HEK293 (cell line): Measurements from ENCODE around the gene ARL15.

Experiments used
- CTCF ChIA-PET: fragments of 350-600 bp; formaldehyde crosslinking; extraction: SDS; loops from one replicate; lab custom pipeline; 2021; ENCODE audit warnings: antibody characterized with exemption; lab: Yijun Ruan, JAX
- POLR2A ChIA-PET: fragments of 300-600 bp; formaldehyde crosslinking; extraction: SDS; loops from one replicate; lab custom pipeline; 2020; ENCODE audit warnings: antibody characterized with exemption, inconsistent platforms; lab: Yijun Ruan, JAX
- H3K27ac ChIP-seq: fragments of 200-500 bp; sonication (Bioruptor generic); 2 replicates; pipeline ENCODE4 v1.5.1; 2014; ENCODE audit warnings: low read depth, low read length, control low read depth, inconsistent platforms; ENCODE audit errors: extremely low read depth
- H3K36me3 ChIP-seq, 2 experiments: fragments of 200-500 bp in 1 of 2; sonication (Bioruptor generic) in 1 of 2; 1 replicate in 1 of 2; 2 replicates in 1 of 2; pipeline ENCODE4 v1.5.1; 2014 to 2017; ENCODE audit warnings: inconsistent platforms in 2 of 2, low read length in 2 of 2; ENCODE audit not compliant: control insufficient read depth in 2 of 2, insufficient read depth in 1 of 2
- H3K4me1 ChIP-seq: fragments of 200-500 bp; sonication (Bioruptor generic); 2 replicates; pipeline ENCODE4 v1.5.1; 2014; ENCODE audit warnings: mild to moderate bottlenecking, low read length, inconsistent platforms; ENCODE audit not compliant: control insufficient read depth, insufficient read depth
- H3K4me3 ChIP-seq: 2 replicates; pipeline ENCODE4 v1.5.1; 2011; ENCODE audit warnings: low read depth, mild to moderate bottlenecking, control low read depth, low read length, moderate library complexity
- H3K9me3 ChIP-seq: fragments of 200-500 bp; sonication (Bioruptor generic); 2 replicates; pipeline ENCODE4 v1.5.1; 2014; ENCODE audit warnings: low read depth, low read length, inconsistent platforms; ENCODE audit not compliant: control insufficient read depth, insufficient read depth
- GLI4 ChIP-seq: fragments of 450-650 bp; formaldehyde crosslinking; IDR thresholded peaks from 2 replicates; pipeline ENCODE4 v1.5.1; 2016; ENCODE audit warnings: missing biosample characterization, missing genetic modification characterization
- IKZF3 ChIP-seq: fragments of 450-650 bp; IDR thresholded peaks from 2 replicates; pipeline ENCODE4 v1.5.0; 2018; ENCODE audit warnings: missing biosample characterization, mild to moderate bottlenecking, missing genetic modification characterization, moderate library complexity
- MZF1 ChIP-seq: fragments of 450-650 bp; formaldehyde crosslinking; IDR thresholded peaks from 2 replicates; pipeline ENCODE4 v1.5.1; 2017; ENCODE audit warnings: missing biosample characterization, missing genetic modification characterization, borderline replicate concordance
- OSR2 ChIP-seq: fragments of 450-650 bp; formaldehyde crosslinking; IDR thresholded peaks from 2 replicates; pipeline ENCODE4 v1.5.1; 2016; ENCODE audit warnings: missing biosample characterization, missing genetic modification characterization
- OVOL3 ChIP-seq: fragments of 450-650 bp; formaldehyde crosslinking; IDR thresholded peaks from 2 replicates; pipeline ENCODE4 v1.5.1; 2016; ENCODE audit warnings: missing biosample characterization, missing genetic modification characterization
- YY1 ChIP-seq: fragments of 450-650 bp; formaldehyde crosslinking; IDR thresholded peaks from 2 replicates; pipeline ENCODE4 v1.5.1; 2018; ENCODE audit warnings: missing biosample characterization, missing genetic modification characterization
- ZNF10 ChIP-seq: fragments of 450-650 bp; formaldehyde crosslinking; IDR thresholded peaks from 2 replicates; pipeline ENCODE4 v1.5.1; 2017; ENCODE audit warnings: missing biosample characterization, missing genetic modification characterization
- ZNF112 ChIP-seq: fragments of 450-650 bp; formaldehyde crosslinking; IDR thresholded peaks from 2 replicates; pipeline ENCODE4 v1.5.0; 2017; ENCODE audit warnings: missing biosample characterization, missing genetic modification characterization
- ZNF202 ChIP-seq: fragments of 450-650 bp; formaldehyde crosslinking; IDR thresholded peaks from 2 replicates; pipeline ENCODE4 v1.5.1; 2016; ENCODE audit warnings: missing biosample characterization, missing genetic modification characterization, borderline replicate concordance
- ZNF266 ChIP-seq: fragments of 450-650 bp; formaldehyde crosslinking; IDR thresholded peaks from 2 replicates; pipeline ENCODE4 v1.5.1; 2016; ENCODE audit warnings: missing biosample characterization, missing genetic modification characterization, low read depth
- ZNF354C ChIP-seq: fragments of 450-650 bp; formaldehyde crosslinking; IDR thresholded peaks from 2 replicates; pipeline ENCODE4 v1.5.1; 2016; ENCODE audit warnings: missing biosample characterization, missing genetic modification characterization, low read depth, borderline replicate concordance
- ZNF391 ChIP-seq: fragments of 450-650 bp; formaldehyde crosslinking; IDR thresholded peaks from 2 replicates; pipeline ENCODE4 v1.5.1; 2016; ENCODE audit warnings: low read depth, missing biosample characterization, missing genetic modification characterization, borderline replicate concordance
- ZNF530 ChIP-seq: fragments of 450-650 bp; formaldehyde crosslinking; IDR thresholded peaks from 2 replicates; pipeline ENCODE4 v1.5.1; 2016; ENCODE audit warnings: low read depth, missing biosample characterization, missing genetic modification characterization
- ZNF548 ChIP-seq: fragments of 450-650 bp; formaldehyde crosslinking; IDR thresholded peaks from 2 replicates; pipeline ENCODE4 v1.5.1; 2016; ENCODE audit warnings: missing biosample characterization, missing genetic modification characterization
- ZNF624 ChIP-seq: fragments of 450-650 bp; formaldehyde crosslinking; IDR thresholded peaks from 2 replicates; pipeline ENCODE4 v1.5.1; 2017; ENCODE audit warnings: missing biosample characterization, missing genetic modification characterization
- ZNF670 ChIP-seq: fragments of 450-650 bp; formaldehyde crosslinking; IDR thresholded peaks from 2 replicates; pipeline ENCODE4 v1.5.1; 2016; ENCODE audit warnings: missing biosample characterization, missing genetic modification characterization, low read depth
- ZNF692 ChIP-seq: fragments of 450-650 bp; formaldehyde crosslinking; IDR thresholded peaks from 2 replicates; pipeline ENCODE4 v1.5.1; 2016; ENCODE audit warnings: missing biosample characterization, missing genetic modification characterization
- ZNF707 ChIP-seq: fragments of 450-650 bp; formaldehyde crosslinking; IDR thresholded peaks from 2 replicates; pipeline ENCODE4 v1.5.1; 2016; ENCODE audit warnings: missing biosample characterization, missing genetic modification characterization
- ZSCAN23 ChIP-seq: fragments of 450-650 bp; formaldehyde crosslinking; IDR thresholded peaks from 2 replicates; pipeline ENCODE4 v1.5.1; 2016; ENCODE audit warnings: missing biosample characterization, missing genetic modification characterization
- TF ChIP-seq, protein P1 (sequence below): fragments of 450-650 bp; IDR thresholded peaks from 2 replicates; pipeline ENCODE4 v1.5.1; 2018; ENCODE audit warnings: missing biosample characterization, mild to moderate bottlenecking, missing genetic modification characterization
- TF ChIP-seq, protein P2 (sequence below): fragments of 450-650 bp; formaldehyde crosslinking; IDR thresholded peaks from 2 replicates; pipeline ENCODE4 v1.5.1; 2017; ENCODE audit warnings: missing biosample characterization, missing genetic modification characterization
- TF ChIP-seq, protein P3 (sequence below): fragments of 450-650 bp; formaldehyde crosslinking; IDR thresholded peaks from 2 replicates; pipeline ENCODE4 v1.5.1; 2016; ENCODE audit warnings: missing biosample characterization, missing genetic modification characterization, low read depth

ARL15 gene

DNA sequence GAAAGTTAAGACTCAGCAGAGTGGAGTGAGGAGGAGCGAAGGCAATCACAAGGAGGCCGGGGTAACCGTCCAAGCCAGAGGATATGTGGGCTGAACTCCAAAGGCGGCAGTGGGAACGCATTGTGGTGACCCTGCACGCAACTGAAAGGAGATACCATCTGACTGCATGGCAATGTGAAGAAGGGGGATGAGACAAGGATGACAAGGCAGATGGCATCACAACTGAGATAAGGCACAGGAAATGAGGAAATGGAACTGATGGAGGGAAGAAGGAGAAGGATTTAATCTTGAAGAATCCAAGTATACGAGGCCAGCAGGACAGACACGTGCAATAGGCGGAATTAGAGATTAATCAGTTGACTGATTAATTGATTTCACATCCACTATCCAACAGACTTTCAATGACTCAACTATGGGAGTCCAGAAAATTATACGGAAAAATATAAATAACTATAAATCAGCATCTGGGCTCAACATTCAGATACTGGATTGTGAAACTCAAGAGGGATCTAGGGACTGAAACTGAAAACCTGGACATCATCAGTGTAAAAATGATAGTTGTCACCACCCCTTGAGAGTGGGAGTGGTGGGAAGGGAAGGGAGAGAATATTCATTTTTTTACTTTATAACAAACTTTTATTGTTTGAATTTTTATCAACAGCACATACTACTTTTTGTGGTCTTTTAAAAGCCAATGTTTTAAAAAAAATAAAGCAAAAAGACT lies 86.1 kb downstream of the ARL15 start:
- H3K4me3 ChIP-seq, result no peak overlapping the region
- peaks cover 11% of the 10 kb centered on the region for H3K4me1 ChIP-seq
- H3K36me3 ChIP-seq, result no peaks in the 10 kb centered on the region
- no peaks in the 10 kb centered on the region for H3K9me3 ChIP-seq
- ChIA-PET CTCF (interaction anchor here (1.0 to 1.2 kb wide), 2 partner anchors 9 to 265 kb away, joined by 3 read pairs; no protein-coding TSS in a partner anchor), POLR2A (no interaction called here)
- no peak overlapping the region for H3K27ac ChIP-seq
- TF ChIP-seq, protein P1, sequence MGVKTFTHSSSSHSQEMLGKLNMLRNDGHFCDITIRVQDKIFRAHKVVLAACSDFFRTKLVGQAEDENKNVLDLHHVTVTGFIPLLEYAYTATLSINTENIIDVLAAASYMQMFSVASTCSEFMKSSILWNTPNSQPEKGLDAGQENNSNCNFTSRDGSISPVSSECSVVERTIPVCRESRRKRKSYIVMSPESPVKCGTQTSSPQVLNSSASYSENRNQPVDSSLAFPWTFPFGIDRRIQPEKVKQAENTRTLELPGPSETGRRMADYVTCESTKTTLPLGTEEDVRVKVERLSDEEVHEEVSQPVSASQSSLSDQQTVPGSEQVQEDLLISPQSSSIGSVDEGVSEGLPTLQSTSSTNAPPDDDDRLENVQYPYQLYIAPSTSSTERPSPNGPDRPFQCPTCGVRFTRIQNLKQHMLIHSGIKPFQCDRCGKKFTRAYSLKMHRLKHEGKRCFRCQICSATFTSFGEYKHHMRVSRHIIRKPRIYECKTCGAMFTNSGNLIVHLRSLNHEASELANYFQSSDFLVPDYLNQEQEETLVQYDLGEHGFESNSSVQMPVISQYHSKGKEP (tag by site-specific recombination), result no peak
- TF ChIP-seq MZF1 (tag by site-specific recombination), result no peak
- no peak for TF ChIP-seq OVOL3 (tag by site-specific recombination)
- TF ChIP-seq ZNF530 (tag by site-specific recombination), result no peak
- no peak for TF ChIP-seq ZNF391 (tag by site-specific recombination)
- no peak for TF ChIP-seq ZNF10 (tag by site-specific recombination)
- TF ChIP-seq GLI4 (tag by site-specific recombination), result no peak
- no peak for TF ChIP-seq ZNF354C (tag by site-specific recombination)
- TF ChIP-seq ZNF692 (tag by site-specific recombination), result no peak
- no peak for TF ChIP-seq ZNF670 (tag by site-specific recombination)
- TF ChIP-seq ZSCAN23 (tag by site-specific recombination), result no peak
- TF ChIP-seq, protein P2, sequence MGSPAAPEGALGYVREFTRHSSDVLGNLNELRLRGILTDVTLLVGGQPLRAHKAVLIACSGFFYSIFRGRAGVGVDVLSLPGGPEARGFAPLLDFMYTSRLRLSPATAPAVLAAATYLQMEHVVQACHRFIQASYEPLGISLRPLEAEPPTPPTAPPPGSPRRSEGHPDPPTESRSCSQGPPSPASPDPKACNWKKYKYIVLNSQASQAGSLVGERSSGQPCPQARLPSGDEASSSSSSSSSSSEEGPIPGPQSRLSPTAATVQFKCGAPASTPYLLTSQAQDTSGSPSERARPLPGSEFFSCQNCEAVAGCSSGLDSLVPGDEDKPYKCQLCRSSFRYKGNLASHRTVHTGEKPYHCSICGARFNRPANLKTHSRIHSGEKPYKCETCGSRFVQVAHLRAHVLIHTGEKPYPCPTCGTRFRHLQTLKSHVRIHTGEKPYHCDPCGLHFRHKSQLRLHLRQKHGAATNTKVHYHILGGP (tag by site-specific recombination), result no peak
- no peak for TF ChIP-seq ZNF202 (tag by site-specific recombination)
- no peak for TF ChIP-seq ZNF266 (tag by site-specific recombination)
- no peak for TF ChIP-seq ZNF707 (tag by site-specific recombination)
- no peak for TF ChIP-seq ZNF624
- no peak for TF ChIP-seq ZNF548 (tag by site-specific recombination)

GRCh38 chr5:54222336-54222735 lies 88.0 kb downstream of the ARL15 start:
- Histone ChIP-seq H3K4me3 (no peak overlapping the region), H3K36me3 (no peaks in the 10 kb centered on the region), H3K4me1 (peaks cover 15% of the 10 kb centered on the region), H3K9me3 (no peaks in the 10 kb centered on the region), H3K27ac (no peak overlapping the region)
- POLR2A ChIA-PET, result no interaction called here
- TF ChIP-seq ZNF112, result no peak
- TF ChIP-seq OSR2 (tag by site-specific recombination), result 0 out of 2 replicates have a peak, but pooled peaks have one; percentile 11
- TF ChIP-seq, protein P3, sequence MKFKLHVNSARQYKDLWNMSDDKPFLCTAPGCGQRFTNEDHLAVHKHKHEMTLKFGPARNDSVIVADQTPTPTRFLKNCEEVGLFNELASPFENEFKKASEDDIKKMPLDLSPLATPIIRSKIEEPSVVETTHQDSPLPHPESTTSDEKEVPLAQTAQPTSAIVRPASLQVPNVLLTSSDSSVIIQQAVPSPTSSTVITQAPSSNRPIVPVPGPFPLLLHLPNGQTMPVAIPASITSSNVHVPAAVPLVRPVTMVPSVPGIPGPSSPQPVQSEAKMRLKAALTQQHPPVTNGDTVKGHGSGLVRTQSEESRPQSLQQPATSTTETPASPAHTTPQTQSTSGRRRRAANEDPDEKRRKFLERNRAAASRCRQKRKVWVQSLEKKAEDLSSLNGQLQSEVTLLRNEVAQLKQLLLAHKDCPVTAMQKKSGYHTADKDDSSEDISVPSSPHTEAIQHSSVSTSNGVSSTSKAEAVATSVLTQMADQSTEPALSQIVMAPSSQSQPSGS (tag by site-specific recombination), result no peak
- peak; percentile 43; the same call in 1 of the 2 replicates for TF ChIP-seq IKZF3 (tag by site-specific recombination)
- TF ChIP-seq YY1 (tag by site-specific recombination), result no peak
- CTCF ChIA-PET, result interaction anchor here (0.7 to 1.4 kb wide), 2 partner anchors 21 to 959 kb away, joined by 3 to 5 read pairs; no protein-coding TSS in a partner anchor
